GM18508 (cell line): ENCODE measurements around the gene NFYC.
A peak's percentile ranks its signal among the peaks of the same experiment; 100 is the strongest.
"Not testable (repeated sequence)": the region's sequence is repeated elsewhere in the genome, so short reads cannot be mapped to it uniquely, and the experiment has no call there.

ENCODE experiments used
- ATAC-seq: cut with Tn5 transposase; IDR thresholded peaks from one replicate; pipeline ENCODE4 v1.9.1; 2021; ENCODE audit warnings: moderate number of reproducible peaks; ENCODE audit not compliant: insufficient read depth, unreplicated experiment

The NFYC gene

DNA sequence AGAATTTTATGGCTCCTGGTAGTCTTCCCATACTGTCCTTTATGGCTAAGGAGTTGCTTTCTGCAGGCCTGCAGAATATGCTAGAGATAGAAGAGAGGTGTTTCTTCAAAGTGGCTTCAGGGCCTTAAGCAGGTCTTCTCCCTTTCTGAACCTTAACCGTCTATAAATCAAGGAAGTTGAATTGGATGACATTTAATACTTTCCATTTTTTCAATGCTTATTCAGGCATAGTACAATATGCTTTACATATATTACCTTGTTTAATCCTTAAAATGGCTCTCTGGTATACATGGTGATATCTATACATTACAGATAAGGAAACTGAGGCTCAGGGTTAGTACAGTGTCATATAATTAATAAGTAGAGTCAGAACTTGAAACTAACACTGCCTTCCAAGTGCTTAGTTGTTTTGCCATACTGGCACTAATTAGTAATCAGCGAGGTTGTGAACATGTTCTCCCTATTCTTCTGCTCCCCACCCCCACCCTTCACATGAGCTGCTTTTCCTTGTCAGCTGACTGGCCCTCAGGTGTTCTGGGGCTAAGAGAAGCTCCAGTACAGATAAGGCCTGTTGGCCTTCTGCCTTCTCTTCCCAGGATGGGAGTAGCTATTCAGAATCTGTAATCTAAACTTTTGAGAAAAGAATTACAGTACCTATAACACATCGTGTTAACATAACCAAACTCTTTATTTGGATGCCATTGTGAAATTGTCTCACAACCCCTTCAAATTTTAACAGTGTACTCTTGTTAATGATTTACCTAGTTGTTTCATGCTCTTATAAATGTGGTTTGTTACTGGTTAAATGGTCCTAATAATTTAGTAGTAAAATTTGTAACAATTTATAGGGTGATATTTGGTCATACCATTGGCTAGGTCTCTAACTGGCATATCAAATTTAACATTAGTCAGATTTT lies 13.6 kb downstream of the NFYC start:
- no peak for ATAC-seq

DNA sequence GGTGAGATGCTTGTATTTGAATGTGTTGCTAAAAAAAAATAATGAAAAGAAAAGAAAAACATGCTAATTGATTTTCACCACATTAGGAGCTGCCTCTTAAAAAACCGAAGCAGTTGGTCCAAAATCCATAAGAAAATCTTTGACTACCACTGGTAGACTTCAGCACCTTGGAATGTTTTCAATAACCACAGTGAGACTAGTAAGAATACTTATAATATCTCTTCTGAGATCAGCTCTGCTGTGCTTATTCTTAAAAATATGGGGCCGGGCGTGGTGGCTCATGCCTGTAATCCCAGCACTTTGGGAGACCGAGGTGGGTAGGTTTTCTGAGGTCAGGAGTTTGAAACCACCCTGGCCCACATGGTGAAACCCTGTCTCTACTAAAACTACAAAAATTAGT lies 15.1 kb downstream of the NFYC start:
- ATAC-seq = no peak

DNA sequence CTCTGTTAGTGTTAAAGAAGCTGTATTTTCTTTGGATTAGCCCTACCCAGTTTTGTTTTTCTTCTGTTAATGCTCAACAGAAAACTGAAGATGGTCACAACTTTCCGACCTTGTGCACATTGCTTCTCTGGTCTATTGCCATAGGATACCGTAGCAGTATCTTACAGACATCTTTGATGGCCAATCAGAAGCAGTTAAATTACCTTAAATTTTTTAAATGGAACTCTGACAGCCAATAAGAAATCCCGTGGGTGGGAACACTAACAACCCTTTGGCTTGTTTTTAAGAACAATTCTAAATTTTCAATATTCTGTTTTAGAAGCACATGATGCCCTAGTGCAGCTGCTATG lies 17.2 kb downstream of the NFYC start:
- ATAC-seq = peak; percentile 34

DNA sequence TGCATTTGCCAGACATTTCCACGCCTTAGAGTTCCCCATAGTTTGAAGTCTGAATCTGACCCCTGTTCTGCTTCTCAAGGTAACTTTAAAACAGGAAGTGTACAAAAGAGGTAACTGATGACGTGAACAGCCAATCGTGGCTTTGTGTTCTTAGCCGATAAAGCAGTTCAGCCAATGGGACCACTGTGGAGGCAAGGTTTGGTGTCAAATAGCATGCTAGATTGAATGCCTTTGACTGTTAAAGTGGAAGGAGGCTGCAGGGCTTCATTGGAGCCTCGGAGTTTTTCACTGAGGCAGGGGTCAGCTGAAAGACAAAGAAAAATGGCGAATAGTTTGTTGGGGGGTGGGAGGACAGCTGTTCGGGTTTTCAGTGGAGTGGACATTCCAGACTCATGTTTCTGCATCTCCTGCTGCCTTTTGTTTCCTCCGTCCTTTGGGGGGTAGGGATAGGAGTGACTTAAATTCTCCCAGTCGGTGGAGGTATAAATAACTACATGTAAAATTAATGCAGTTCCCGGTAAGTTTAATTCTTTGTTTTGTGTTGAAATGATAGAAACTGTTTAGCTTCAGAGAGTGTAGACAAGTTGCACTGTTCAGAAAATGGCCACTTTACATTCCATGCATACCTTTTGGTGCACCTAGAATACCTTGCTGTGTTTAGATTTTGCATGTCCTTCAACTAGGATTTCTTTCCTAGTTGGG lies 17.7 kb downstream of the NFYC start:
- peak; percentile 51 for ATAC-seq

DNA sequence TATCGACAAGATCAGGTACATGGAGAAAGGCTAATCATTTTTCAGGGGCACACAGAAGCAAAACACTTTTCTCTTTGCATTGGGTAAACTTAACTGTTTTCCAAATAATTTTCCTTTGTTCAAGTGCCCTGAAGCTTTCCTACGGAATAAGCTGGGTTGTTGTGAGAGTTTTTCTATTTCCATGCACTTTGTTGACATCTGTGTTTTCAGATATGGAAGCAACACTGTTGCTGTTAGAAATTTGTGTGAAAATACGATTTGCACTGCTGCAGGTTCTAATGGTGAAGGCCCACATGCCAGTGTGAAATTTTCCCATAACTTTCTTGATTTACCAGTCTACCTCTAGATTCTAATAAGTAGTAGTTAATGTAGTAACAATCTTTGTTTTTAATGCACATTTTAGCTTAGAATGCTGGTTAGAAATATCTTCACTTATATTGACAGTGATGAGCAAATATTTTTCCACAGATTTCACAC lies 18.3 kb downstream of the NFYC start:
- no peak for ATAC-seq

DNA sequence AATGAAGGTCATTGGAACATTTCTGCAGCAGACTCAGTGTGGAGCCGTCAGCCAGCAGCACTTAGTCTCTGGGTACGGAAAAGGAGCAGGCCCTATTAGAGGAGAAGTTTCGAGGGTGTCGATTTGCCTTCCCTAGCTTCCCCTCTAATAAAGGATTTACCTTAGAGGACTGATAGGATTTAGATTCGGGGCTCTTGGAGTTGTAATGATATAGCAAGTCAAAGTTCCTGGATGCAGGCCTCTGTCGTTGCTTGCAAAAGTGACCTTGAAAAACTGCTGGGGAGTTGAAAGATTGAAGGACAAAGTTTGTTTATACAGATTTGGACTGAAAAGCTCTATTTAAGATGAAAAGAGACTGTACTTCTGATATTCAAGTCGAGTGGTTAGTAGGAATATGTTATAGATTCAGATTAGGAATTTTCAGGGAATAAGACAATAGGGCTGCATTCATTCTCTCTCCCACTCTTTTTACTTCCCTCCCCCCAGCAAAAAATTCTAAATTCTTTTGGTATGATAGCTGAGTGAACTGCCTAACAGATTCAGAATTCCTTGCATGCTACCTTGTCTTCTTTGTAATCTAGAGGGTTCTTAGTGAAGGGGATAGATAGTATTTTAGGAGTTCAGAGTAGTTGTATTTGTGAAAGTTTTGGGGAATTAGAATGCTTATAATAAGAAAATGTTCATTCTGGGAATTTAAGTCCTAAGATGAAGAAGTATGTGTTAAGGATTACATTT lies 19.2 kb downstream of the NFYC start:
- ATAC-seq = no peak

DNA sequence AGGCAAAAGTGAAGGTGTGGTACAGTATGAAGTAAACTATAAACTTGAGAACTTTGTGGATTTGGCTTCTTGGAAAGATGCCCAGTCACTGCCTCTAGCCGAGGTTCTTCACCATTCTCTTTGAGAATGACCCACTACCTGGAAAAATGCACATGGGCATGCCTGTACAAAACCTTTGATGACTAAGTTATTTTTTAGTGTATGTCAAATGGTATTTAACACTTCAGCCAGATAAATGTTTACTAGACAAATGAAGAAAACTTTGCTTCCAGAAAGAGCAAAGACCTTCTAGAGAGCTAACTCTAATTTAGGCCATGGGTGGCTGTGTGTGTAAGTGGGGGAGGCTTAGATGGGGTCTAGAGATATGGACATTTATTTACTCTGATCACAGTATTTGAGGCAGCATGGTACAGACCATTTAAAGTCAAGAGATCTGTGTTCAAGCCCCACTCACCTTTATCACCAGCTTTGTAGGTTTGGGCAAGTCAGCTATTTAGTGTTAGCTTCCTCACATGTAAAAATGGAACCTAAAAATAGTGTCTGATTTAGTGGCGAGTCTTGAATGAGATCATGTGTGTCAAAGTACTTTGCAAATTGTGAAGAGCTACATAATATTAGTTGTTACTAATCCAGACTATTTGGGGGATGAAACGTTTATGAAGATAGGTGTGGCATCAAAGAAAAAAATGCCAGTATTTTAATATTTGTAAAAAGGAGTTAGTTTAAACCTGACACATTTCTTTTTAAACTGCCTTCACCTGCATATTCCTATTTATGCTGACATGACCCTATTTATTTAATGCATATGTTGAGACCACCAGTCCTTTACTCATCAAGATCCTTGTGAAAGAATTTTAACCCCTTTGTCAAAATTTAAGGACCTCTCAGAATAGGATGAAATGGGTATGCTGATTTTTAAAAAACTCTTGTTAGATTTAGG lies 20.2 kb downstream of the NFYC start:
- ATAC-seq = no peak

DNA sequence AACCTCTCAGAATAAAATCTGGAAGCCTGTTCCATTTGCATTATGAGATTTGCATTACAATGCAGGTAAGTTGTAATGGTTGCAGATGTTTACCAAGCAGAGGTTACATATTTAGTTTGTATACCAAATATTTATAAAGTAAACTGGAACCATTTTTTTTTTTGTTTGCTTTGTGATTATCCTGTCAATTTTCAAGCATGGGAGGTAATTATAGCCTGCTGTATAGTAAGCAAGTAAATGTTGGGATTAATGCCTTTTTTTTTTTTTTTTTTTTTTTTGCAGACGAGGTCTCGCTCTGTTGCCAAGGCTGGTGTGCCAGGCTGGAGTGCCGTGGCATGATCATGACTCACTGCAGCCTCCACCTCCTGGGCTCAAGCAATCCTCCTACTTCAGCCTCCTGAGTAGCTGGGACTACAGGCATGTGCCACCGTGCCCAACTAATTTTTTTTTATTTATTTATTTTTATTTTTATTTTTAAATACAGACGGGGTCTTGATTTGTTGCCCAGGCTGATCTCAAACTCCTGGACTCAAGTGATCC lies 21.0 kb downstream of the NFYC start:
- no peak for ATAC-seq

DNA sequence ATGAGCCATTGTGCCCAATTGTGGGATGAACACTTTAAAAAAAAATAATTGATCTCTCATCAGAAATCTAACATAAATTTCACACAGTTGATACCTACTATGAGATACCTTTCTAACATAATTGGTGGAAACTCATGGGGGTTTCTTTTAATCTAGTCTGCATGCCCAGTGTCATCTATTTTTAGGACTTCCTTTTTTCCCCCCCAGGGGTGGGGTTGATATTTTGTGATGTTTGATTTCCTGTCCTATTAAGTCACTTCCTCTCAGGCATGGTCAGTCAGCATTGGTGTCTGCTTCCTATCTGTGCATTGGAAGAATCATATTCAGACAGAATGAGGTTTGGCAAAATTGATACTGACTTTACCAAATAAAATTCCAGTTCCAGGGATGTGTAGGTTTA lies 21.5 kb downstream of the NFYC start:
- ATAC-seq = no peak

DNA sequence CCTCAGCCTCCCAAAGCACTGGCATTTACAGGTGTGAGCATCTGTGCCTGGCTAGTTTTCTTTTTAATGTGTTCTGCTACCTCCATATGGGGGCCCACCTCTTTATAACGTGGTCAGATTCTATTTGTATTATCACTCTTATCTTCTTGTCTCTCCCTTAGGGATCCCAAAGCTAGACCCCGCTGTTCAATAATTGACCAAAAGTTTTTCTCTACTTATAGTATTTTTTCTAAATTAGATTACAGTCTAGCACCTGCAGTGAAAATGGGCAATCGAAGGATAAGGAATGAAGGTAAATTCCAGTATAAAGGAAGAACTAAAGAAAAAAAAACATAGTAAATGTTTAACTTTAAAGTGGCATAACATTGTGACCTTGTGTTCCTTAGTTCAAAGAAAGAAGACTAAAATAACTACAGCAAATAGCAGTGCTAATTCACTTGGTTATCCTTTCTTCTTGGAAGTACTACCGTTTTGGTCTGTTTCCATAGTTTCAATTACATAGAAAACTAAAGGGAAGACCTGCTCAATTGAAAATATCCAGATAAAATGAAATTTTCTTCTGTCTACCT lies 24.1 kb downstream of the NFYC start:
- no peak for ATAC-seq

DNA sequence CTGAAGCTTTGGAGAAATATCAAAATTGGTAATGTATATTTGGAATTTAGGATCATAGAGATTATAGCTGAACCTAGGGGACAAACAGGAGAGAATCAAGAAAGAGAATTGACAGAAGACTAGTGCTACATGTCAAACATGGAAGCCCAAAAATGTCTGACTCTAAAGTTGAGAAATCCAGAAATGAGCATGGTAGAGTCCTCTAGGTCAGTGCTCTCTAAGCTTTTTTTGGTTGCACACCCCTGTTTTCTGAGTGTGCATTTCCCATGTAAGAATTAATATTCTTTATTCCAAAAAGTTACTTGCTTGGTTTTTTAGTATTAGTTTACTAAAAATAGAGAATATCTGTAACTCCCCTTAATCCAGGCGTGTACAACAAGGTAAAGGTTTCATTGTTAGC lies 25.6 kb downstream of the NFYC start:
- no peak for ATAC-seq

DNA sequence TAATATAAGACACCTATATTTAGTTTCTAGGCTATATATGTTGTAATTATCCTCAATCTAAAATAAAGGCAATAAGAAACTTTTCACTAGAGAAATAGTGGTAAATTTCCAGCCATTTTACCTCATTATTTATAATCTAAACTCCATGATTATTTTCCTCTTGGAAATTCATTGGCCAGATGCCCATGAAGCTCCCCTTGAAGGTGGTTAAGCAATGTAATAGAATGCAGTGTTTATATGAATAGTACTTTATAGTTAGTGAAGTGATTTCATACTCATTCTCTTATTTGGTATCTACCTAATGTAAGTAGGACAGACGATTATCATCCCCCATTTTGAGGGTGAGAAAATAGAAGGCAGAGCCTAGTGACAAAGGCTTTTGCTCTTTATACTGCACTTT lies 26.5 kb downstream of the NFYC start:
- no peak for ATAC-seq

DNA sequence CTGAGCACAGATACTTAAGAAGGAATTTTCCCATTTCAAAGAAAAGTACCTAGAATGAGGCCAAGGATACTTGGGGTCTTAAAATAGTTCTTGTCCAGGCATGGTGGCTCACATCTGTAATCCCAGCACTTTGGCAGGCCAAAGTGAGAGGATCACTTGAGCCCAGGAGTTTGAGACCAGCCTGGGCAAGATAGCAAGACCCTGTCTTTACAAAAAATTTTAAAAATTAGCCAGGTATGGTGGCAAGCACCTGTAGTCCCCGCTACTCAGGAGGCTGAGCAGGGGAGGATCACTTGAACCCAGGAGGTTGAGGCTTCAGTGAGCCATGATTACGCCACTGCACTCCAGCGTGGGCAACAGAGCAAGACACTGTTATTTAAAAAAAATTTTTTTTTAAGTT lies 29.0 kb downstream of the NFYC start:
- no peak for ATAC-seq

DNA sequence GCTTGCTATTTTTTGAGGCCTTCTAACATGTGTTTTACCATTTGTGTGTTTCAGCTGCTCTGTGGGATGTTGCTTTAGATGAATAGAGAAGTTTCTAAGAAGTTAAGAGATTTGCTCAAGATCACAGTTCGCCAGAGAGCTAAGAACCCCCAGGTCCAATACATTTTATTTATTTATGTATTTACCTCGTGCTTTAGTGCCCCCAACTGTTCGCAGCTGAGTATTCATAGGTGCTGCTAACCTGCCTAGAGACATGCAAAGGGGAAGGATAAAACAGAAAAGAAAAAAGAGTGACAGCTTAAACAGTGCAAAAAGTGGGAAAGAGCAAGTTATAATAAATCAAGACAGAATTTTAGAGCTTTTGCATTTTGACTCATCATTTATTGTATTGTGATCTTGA lies 31.1 kb downstream of the NFYC start:
- no peak for ATAC-seq

DNA sequence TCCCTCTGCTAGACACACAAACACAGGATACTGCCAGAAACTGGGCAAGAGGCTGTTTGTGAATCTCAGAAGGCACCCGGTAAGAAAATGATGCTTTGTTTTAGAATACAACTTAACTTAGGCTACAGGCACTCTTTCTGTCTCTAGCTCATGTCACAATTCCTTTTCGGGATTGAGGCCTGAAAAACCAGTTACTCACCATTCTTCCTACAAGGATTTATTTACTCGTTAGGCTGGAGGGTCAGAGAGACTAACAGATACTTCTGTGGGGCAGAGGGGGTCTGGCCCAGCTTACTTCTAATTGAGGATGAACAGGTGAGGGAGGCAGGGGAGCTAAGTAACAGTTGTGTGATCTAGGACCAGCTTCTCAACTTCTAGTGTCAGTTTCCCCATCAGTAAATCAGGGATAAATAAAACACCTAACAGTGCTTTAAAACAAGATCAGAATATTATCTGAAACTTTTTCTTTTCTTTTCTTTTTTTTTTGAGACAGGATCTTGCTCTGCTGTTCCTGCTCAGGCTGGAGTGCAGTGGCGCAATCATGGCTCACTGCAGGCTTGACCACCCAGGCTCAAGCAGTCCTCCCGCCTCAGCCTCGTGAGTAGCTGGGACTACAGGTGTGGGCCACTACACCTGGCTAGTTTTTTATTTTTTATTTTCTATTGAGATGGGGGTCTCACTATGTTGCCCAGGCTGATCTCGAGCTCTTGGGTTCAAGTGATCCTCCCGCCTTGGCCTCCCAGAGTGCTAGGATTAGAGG lies 31.9 kb downstream of the NFYC start:
- no peak for ATAC-seq

DNA sequence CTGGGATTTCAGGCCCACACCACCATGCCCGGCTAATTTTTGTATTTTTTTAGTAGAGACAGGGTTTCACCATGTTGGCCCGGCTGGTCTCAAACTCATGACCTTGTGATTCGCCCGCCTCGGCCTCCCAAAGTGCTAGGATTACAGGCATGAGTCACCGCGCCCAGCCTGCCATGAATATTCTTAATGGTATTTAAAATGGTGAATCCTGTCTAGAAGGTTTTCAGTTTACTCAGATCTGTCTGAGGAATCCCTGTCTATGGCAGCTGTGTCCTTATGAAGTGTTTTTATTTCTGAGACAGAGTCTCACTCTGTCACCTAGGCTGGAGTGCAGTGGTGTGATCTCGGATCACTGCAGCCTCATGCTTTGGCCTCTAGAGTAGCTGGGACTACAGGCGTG lies 36.2 kb downstream of the NFYC start:
- ATAC-seq = not testable (repeated sequence)

DNA sequence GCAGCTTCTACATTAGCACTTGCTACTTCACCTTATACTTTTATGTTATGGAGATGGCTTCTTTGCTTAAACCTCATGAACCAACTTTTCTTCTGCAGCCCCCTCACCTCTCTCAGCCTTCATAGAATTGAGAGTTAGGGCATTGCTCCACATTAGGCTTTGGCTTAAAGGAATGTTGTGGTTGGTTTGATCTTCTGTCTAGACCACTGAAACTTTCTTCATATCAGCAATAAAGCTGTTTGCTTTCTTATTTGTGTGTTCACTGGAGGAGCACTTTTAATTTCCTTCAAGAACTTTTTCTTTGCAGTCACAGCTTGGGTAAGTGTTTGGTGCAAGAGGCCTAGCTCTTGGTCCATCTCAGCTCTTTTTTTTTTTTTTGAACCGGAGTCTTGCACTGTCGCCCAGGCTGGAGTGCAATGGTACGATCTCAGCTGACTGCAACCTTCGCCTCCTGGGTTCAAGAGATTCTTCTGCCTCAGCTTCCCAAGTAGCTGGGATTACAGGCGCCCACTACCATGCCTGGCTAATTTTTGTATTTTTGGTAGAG lies 37.9 kb downstream of the NFYC start:
- ATAC-seq = not testable (repeated sequence)

DNA sequence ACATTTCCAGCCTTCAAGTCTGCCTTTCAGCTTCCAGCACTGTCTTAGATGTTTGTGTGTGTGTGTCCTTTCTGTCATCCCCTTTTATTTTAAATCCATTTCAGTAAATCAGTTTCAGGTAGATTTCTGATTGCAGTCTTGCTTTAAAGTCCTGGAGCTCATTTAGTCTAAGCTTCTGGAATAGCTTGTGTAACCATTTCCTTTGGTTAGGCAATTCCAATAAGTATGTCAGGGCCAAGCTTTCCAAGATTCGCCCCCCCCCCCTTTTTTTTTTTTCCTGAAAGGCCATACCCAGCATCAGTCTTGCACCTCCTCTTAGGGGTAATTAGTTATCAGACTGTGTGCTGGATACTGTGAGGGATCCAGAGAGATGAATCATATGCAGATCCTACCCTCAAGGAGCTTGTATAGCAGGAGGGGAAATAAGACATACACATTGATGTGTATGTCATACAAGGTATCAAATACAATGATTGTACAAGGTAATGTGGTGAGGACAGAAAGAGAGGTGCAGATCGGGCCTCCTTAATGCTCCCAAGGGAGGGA lies 41.3 kb downstream of the NFYC start:
- ATAC-seq = no peak
